Measurements from ENCODE around the gene CDCA4.
A peak's percentile ranks its signal among the peaks of the same experiment; 100 is the strongest.

CDCA4 gene

GRCh38 chr14:104976198-104977007 lies 44.5 kb downstream of the CDCA4 start:
- Histone ChIP-seq H3K36me3 (ENCODE audit: control insufficient read depth in 5 of 5, insufficient read depth in 5 of 5, low read length in 5 of 5) (no peaks in the 10 kb centered on the region), H3K27me3 (ENCODE audit: control insufficient read depth in 5 of 5, insufficient read depth in 4 of 5, low read length in 5 of 5) (peaks cover 9 to 37% (median 25%) of the 10 kb centered on the region in 5 donors), H3K9ac (ENCODE audit: low read length in 5 of 5) (no peak overlapping the region), H3K9me3 (ENCODE audit: control insufficient read depth in 5 of 5, low read length in 5 of 5) (no peaks in the 10 kb centered on the region), H3K4me3 (ENCODE audit: low read depth in 1 of 5, low read length in 5 of 5) (peak overlapping the region in 2 of 5 donors; percentile 9 to 29), H3K4me1 (ENCODE audit: control insufficient read depth in 5 of 5, insufficient read depth in 5 of 5, low read length in 5 of 5) (peaks cover 9 to 67% (median 57%) of the 10 kb centered on the region in 5 donors), H3K27ac (ENCODE audit: low read depth, low read length) (no peak overlapping the region)

- peaks cover 9 to 72% (median 60%) of the 10 kb centered on the region in 5 donors for H3K4me1 ChIP-seq (ENCODE audit: control insufficient read depth in 5 of 5, insufficient read depth in 5 of 5, low read length in 5 of 5)
- peaks cover 9 to 41% (median 25%) of the 10 kb centered on the region in 5 donors for H3K27me3 ChIP-seq (ENCODE audit: control insufficient read depth in 5 of 5, insufficient read depth in 4 of 5, low read length in 5 of 5)
- no peaks in the 10 kb centered on the region for H3K36me3 ChIP-seq (ENCODE audit: control insufficient read depth in 5 of 5, insufficient read depth in 5 of 5, low read length in 5 of 5)
- H3K9ac ChIP-seq (ENCODE audit: low read length in 5 of 5), result no peak overlapping the region
- no peak overlapping the region for H3K4me3 ChIP-seq (ENCODE audit: low read depth in 1 of 5, low read length in 5 of 5)
- no peaks in the 10 kb centered on the region for H3K9me3 ChIP-seq (ENCODE audit: control insufficient read depth in 5 of 5, low read length in 5 of 5)
- H3K27ac ChIP-seq (ENCODE audit: low read depth, low read length), result no peak overlapping the region
These were observed 45.2 kb downstream of the CDCA4 start for GRCh38 chr14:104975481-104976197.

GRCh38 chr14:104974665-104975390 lies 46.1 kb downstream of the CDCA4 start:
- Histone ChIP-seq H3K4me1 (ENCODE audit: control insufficient read depth in 5 of 5, insufficient read depth in 5 of 5, low read length in 5 of 5) (peaks cover 9 to 69% (median 60%) of the 10 kb centered on the region in 5 donors), H3K4me3 (ENCODE audit: low read depth in 1 of 5, low read length in 5 of 5) (no peak overlapping the region), H3K9me3 (ENCODE audit: control insufficient read depth in 5 of 5, low read length in 5 of 5) (no peaks in the 10 kb centered on the region), H3K27ac (ENCODE audit: low read depth, low read length) (no peak overlapping the region), H3K9ac (ENCODE audit: low read length in 5 of 5) (no peak overlapping the region), H3K27me3 (ENCODE audit: control insufficient read depth in 5 of 5, insufficient read depth in 4 of 5, low read length in 5 of 5) (peaks cover 15 to 41% (median 31%) of the 10 kb centered on the region in 5 donors), H3K36me3 (ENCODE audit: control insufficient read depth in 5 of 5, insufficient read depth in 5 of 5, low read length in 5 of 5) (no peaks in the 10 kb centered on the region)

- Histone ChIP-seq H3K4me3 (ENCODE audit: low read depth in 1 of 5, low read length in 5 of 5) (no peak overlapping the region), H3K9ac (ENCODE audit: low read length in 5 of 5) (no peak overlapping the region), H3K27me3 (ENCODE audit: control insufficient read depth in 5 of 5, insufficient read depth in 4 of 5, low read length in 5 of 5) (peaks cover 21 to 46% (median 38%) of the 10 kb centered on the region in 5 donors), H3K9me3 (ENCODE audit: control insufficient read depth in 5 of 5, low read length in 5 of 5) (no peaks in the 10 kb centered on the region), H3K4me1 (ENCODE audit: control insufficient read depth in 5 of 5, insufficient read depth in 5 of 5, low read length in 5 of 5) (peaks cover 9 to 66% (median 60%) of the 10 kb centered on the region in 5 donors), H3K36me3 (ENCODE audit: control insufficient read depth in 5 of 5, insufficient read depth in 5 of 5, low read length in 5 of 5) (no peaks in the 10 kb centered on the region), H3K27ac (ENCODE audit: low read depth, low read length) (no peak overlapping the region)
These were observed 46.7 kb downstream of the CDCA4 start for GRCh38 chr14:104974146-104974541.

- H3K27me3 ChIP-seq (ENCODE audit: control insufficient read depth in 5 of 5, insufficient read depth in 4 of 5, low read length in 5 of 5), result peaks cover 25 to 52% (median 42%) of the 10 kb centered on the region in 5 donors
- no peaks in the 10 kb centered on the region for H3K36me3 ChIP-seq (ENCODE audit: control insufficient read depth in 5 of 5, insufficient read depth in 5 of 5, low read length in 5 of 5)
- H3K27ac ChIP-seq (ENCODE audit: low read depth, low read length), result no peak overlapping the region
- no peaks in the 10 kb centered on the region for H3K9me3 ChIP-seq (ENCODE audit: control insufficient read depth in 5 of 5, low read length in 5 of 5)
- peaks cover 9 to 67% (median 59%) of the 10 kb centered on the region in 5 donors for H3K4me1 ChIP-seq (ENCODE audit: control insufficient read depth in 5 of 5, insufficient read depth in 5 of 5, low read length in 5 of 5)
- no peak overlapping the region for H3K9ac ChIP-seq (ENCODE audit: low read length in 5 of 5)
- no peak overlapping the region for H3K4me3 ChIP-seq (ENCODE audit: low read depth in 1 of 5, low read length in 5 of 5)
These were observed 47.3 kb downstream of the CDCA4 start for GRCh38 chr14:104973385-104974145.

- no peak overlapping the region for H3K4me3 ChIP-seq (ENCODE audit: low read depth in 1 of 5, low read length in 5 of 5)
- H3K27ac ChIP-seq (ENCODE audit: low read depth, low read length), result peak overlapping the region; percentile 75
- H3K9ac ChIP-seq (ENCODE audit: low read length in 5 of 5), result peak overlapping the region in 1 of 5 donors; percentile 2
These were observed 47.8 kb downstream of the CDCA4 start for GRCh38 chr14:104973135-104973384.

GRCh38 chr14:104972301-104973134 lies 48.4 kb downstream of the CDCA4 start:
- Histone ChIP-seq H3K9ac (ENCODE audit: low read length in 5 of 5) (peak overlapping the region in 1 of 5 donors; percentile 2), H3K4me3 (ENCODE audit: low read depth in 1 of 5, low read length in 5 of 5) (no peak overlapping the region), H3K9me3 (ENCODE audit: control insufficient read depth in 5 of 5, low read length in 5 of 5) (no peaks in the 10 kb centered on the region), H3K4me1 (ENCODE audit: control insufficient read depth in 5 of 5, insufficient read depth in 5 of 5, low read length in 5 of 5) (peaks cover 7 to 73% (median 64%) of the 10 kb centered on the region in 5 donors), H3K27me3 (ENCODE audit: control insufficient read depth in 5 of 5, insufficient read depth in 4 of 5, low read length in 5 of 5) (peaks cover 31 to 56% (median 50%) of the 10 kb centered on the region in 5 donors), H3K27ac (ENCODE audit: low read depth, low read length) (peak overlapping the region; percentile 75), H3K36me3 (ENCODE audit: control insufficient read depth in 5 of 5, insufficient read depth in 5 of 5, low read length in 5 of 5) (no peaks in the 10 kb centered on the region)

More at GRCh38 chr14:104973135-104973384, 47.8 kb downstream of the CDCA4 start:
- Histone ChIP-seq H3K9me3 (ENCODE audit: control insufficient read depth in 5 of 5, low read length in 5 of 5) (no peaks in the 10 kb centered on the region), H3K4me1 (ENCODE audit: control insufficient read depth in 5 of 5, insufficient read depth in 5 of 5, low read length in 5 of 5) (peaks cover 9 to 72% (median 62%) of the 10 kb centered on the region in 5 donors), H3K27me3 (ENCODE audit: control insufficient read depth in 5 of 5, insufficient read depth in 4 of 5, low read length in 5 of 5) (peaks cover 28 to 53% (median 45%) of the 10 kb centered on the region in 5 donors), H3K36me3 (ENCODE audit: control insufficient read depth in 5 of 5, insufficient read depth in 5 of 5, low read length in 5 of 5) (no peaks in the 10 kb centered on the region)

GRCh38 chr14:104971447-104972240 lies 49.2 kb downstream of the CDCA4 start:
- H3K9me3 ChIP-seq (ENCODE audit: control insufficient read depth in 5 of 5, low read length in 5 of 5), result no peaks in the 10 kb centered on the region
- peak overlapping the region; percentile 75 for H3K27ac ChIP-seq (ENCODE audit: low read depth, low read length)
- peaks cover 40 to 61% (median 53%) of the 10 kb centered on the region in 5 donors for H3K27me3 ChIP-seq (ENCODE audit: control insufficient read depth in 5 of 5, insufficient read depth in 4 of 5, low read length in 5 of 5)
- no peak overlapping the region for H3K9ac ChIP-seq (ENCODE audit: low read length in 5 of 5)
- no peaks in the 10 kb centered on the region for H3K36me3 ChIP-seq (ENCODE audit: control insufficient read depth in 5 of 5, insufficient read depth in 5 of 5, low read length in 5 of 5)
- H3K4me1 ChIP-seq (ENCODE audit: control insufficient read depth in 5 of 5, insufficient read depth in 5 of 5, low read length in 5 of 5), result peaks cover 6 to 72% (median 61%) of the 10 kb centered on the region in 5 donors
- H3K4me3 ChIP-seq (ENCODE audit: low read depth in 1 of 5, low read length in 5 of 5), result no peak overlapping the region
